ENCODE results near the gene XKR7. TPM values are rescaled to one million over a fixed set of nuclear protein-coding genes. Genes with fewer than 3 reads are reported as not detected.

Gene XKR7
- polyA plus RNA-seq, 1 donor from 2014 or later: 9.6 TPM

DNA sequence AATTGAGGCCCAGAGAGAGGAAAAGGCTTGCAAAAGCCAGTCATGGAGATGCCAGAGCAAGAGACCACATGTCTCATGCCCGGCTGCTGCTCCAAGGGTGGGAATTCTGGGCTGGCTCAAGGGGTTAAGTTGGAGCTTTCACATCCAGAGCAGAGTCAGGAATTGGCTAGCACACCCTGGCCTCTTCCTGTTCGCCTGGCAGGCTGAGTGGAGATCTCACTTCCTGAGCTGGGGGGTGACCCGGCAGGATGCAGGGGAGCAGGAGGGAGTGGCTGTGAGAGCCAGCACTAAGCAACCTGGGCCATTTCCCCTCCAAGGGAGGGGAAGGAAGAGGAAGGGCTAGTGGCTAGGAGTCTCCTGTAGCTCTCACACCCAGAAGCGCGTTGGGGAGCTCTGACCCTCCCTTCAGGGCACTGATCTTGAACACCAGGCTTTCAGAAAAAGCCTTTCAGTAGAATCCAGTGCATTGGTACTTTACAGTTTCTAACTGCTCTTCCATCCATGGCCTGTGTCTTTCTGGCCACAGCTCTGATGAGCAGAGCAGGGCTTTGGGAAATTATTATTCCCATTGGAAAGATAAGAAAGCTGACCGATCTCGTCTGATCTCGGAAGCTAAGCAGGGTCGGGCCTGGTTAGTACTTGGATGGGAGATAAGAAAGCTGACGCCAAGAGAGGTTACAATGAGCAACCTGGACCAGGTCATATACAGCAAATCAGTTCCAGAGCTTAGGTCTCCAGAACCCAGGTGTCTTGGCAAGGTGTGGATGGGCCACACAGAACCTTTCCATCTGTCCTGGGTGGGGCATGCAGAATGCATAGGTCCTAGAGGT, 40.1 kb downstream of the XKR7 start:
- Histone ChIP-seq H3F3A (ENCODE audit: insufficient read depth, low read length, poor library complexity, severe bottlenecking) (no peaks in the 10 kb centered on the region), H3K79me2 (replicated peaks; ENCODE audit: insufficient read depth, low read length) (no peaks in the 10 kb centered on the region), H3K9me2 (ENCODE audit: insufficient read depth, low read length) (no peaks in the 10 kb centered on the region), H3K9me3 (ENCODE audit: low read length) (no peaks in the 10 kb centered on the region), H3K27ac (ENCODE audit: low read length) (peak overlapping the region; percentile 71), H4K20me1 (ENCODE audit: insufficient read depth) (no peaks in the 10 kb centered on the region), H3K4me2 (ENCODE audit: low read length) (no peak overlapping the region), H3K9ac (ENCODE audit: low read length) (no peak overlapping the region), H2AFZ (ENCODE audit: low read depth, low read length) (no peak overlapping the region), H3K4me3 (ENCODE audit: low read length) (peak overlapping the region; percentile 42), H3K36me3 (ENCODE audit: insufficient read depth, low read length) (no peaks in the 10 kb centered on the region), H3K27me3 (ENCODE audit: insufficient read depth, low read depth, low read length) (no peaks in the 10 kb centered on the region)
- no peak for TF ChIP-seq EZH2 (IDR thresholded peaks at IDR 0.05; ENCODE audit: borderline replicate concordance, insufficient read depth, low read length, poor library complexity, severe bottlenecking)
- TF ChIP-seq EP300 (conservative IDR thresholded peaks at IDR 0.05; ENCODE audit: poor library complexity, severe bottlenecking): no peak
- TF ChIP-seq, protein P1, sequence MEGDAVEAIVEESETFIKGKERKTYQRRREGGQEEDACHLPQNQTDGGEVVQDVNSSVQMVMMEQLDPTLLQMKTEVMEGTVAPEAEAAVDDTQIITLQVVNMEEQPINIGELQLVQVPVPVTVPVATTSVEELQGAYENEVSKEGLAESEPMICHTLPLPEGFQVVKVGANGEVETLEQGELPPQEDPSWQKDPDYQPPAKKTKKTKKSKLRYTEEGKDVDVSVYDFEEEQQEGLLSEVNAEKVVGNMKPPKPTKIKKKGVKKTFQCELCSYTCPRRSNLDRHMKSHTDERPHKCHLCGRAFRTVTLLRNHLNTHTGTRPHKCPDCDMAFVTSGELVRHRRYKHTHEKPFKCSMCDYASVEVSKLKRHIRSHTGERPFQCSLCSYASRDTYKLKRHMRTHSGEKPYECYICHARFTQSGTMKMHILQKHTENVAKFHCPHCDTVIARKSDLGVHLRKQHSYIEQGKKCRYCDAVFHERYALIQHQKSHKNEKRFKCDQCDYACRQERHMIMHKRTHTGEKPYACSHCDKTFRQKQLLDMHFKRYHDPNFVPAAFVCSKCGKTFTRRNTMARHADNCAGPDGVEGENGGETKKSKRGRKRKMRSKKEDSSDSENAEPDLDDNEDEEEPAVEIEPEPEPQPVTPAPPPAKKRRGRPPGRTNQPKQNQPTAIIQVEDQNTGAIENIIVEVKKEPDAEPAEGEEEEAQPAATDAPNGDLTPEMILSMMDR (IDR thresholded peaks at IDR 0.05; ENCODE audit: poor library complexity, severe bottlenecking): no peak
- TF ChIP-seq MXI1 (conservative IDR thresholded peaks at IDR 0.05; ENCODE audit: poor library complexity, severe bottlenecking): no peak
- TF ChIP-seq POLR2AphosphoS5 (IDR thresholded peaks at IDR 0.05): no peak
- TF ChIP-seq RAD21 (conservative IDR thresholded peaks at IDR 0.05): no peak
- TF ChIP-seq, protein P2, sequence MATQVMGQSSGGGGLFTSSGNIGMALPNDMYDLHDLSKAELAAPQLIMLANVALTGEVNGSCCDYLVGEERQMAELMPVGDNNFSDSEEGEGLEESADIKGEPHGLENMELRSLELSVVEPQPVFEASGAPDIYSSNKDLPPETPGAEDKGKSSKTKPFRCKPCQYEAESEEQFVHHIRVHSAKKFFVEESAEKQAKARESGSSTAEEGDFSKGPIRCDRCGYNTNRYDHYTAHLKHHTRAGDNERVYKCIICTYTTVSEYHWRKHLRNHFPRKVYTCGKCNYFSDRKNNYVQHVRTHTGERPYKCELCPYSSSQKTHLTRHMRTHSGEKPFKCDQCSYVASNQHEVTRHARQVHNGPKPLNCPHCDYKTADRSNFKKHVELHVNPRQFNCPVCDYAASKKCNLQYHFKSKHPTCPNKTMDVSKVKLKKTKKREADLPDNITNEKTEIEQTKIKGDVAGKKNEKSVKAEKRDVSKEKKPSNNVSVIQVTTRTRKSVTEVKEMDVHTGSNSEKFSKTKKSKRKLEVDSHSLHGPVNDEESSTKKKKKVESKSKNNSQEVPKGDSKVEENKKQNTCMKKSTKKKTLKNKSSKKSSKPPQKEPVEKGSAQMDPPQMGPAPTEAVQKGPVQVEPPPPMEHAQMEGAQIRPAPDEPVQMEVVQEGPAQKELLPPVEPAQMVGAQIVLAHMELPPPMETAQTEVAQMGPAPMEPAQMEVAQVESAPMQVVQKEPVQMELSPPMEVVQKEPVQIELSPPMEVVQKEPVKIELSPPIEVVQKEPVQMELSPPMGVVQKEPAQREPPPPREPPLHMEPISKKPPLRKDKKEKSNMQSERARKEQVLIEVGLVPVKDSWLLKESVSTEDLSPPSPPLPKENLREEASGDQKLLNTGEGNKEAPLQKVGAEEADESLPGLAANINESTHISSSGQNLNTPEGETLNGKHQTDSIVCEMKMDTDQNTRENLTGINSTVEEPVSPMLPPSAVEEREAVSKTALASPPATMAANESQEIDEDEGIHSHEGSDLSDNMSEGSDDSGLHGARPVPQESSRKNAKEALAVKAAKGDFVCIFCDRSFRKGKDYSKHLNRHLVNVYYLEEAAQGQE (IDR thresholded peaks at IDR 0.05; ENCODE audit: borderline replicate concordance): no peak
- no peak for TF ChIP-seq TAF1 (IDR thresholded peaks at IDR 0.05; ENCODE audit: low read depth)
- no peak for TF ChIP-seq SMC3 (conservative IDR thresholded peaks at IDR 0.05; ENCODE audit: poor library complexity)

DNA sequence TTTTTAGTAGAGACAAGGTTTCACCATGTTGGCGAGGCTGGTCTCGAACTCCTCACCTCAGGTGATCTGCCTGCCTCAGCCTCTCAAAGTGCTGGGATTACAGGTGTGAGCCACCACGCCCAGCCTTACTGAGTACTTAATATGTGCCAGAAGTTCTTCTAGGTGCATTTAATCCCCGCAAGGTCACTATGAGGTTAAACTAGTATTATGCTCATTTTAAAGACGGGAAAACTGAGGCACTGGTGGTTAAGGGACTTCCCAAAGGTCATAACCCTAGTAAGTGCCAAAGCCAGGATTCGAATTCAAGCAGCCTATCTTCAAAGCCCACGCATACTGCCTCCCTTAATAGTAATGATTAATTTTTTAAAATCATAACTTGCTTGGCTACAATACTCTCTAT, 41.6 kb downstream of the XKR7 start:
- no peak overlapping the region for H3K4me2 ChIP-seq (ENCODE audit: low read length)
- no peaks in the 10 kb centered on the region for H3K79me2 ChIP-seq (replicated peaks; ENCODE audit: insufficient read depth, low read length)
- H3K36me3 ChIP-seq (ENCODE audit: insufficient read depth, low read length): no peaks in the 10 kb centered on the region
- no peaks in the 10 kb centered on the region for H4K20me1 ChIP-seq (ENCODE audit: insufficient read depth)
- no peak overlapping the region for H2AFZ ChIP-seq (ENCODE audit: low read depth, low read length)
- TF ChIP-seq, protein P2 (IDR thresholded peaks at IDR 0.05; ENCODE audit: borderline replicate concordance): no peak
- TF ChIP-seq TAF1 (IDR thresholded peaks at IDR 0.05; ENCODE audit: low read depth) (no peak), RAD21 (conservative IDR thresholded peaks at IDR 0.05) (no peak), POLR2AphosphoS5 (IDR thresholded peaks at IDR 0.05) (no peak), SMC3 (conservative IDR thresholded peaks at IDR 0.05; ENCODE audit: poor library complexity) (no peak)
- TF ChIP-seq, protein P1 (IDR thresholded peaks at IDR 0.05; ENCODE audit: poor library complexity, severe bottlenecking): no peak
- H3K9me3 ChIP-seq (ENCODE audit: low read length): no peaks in the 10 kb centered on the region
- no peak overlapping the region for H3K9ac ChIP-seq (ENCODE audit: low read length)
- H3K27ac ChIP-seq (ENCODE audit: low read length): no peak overlapping the region
- H3K4me3 ChIP-seq (ENCODE audit: low read length): no peak overlapping the region
- no peaks in the 10 kb centered on the region for H3F3A ChIP-seq (ENCODE audit: insufficient read depth, low read length, poor library complexity, severe bottlenecking)
- H3K9me2 ChIP-seq (ENCODE audit: insufficient read depth, low read length): no peaks in the 10 kb centered on the region
- no peaks in the 10 kb centered on the region for H3K27me3 ChIP-seq (ENCODE audit: insufficient read depth, low read depth, low read length)
